GM21390 (cell line): ENCODE data around the gene CHERP.
"Not testable (repeated sequence)": the region's sequence is repeated elsewhere in the genome, so short reads cannot be mapped to it uniquely, and the experiment has no call there.

ENCODE experiments used
- ATAC-seq: cut with Tn5 transposase; IDR thresholded peaks from one replicate; pipeline ENCODE4 v1.9.1; 2021; ENCODE audit not compliant: unreplicated experiment

The CHERP gene

DNA sequence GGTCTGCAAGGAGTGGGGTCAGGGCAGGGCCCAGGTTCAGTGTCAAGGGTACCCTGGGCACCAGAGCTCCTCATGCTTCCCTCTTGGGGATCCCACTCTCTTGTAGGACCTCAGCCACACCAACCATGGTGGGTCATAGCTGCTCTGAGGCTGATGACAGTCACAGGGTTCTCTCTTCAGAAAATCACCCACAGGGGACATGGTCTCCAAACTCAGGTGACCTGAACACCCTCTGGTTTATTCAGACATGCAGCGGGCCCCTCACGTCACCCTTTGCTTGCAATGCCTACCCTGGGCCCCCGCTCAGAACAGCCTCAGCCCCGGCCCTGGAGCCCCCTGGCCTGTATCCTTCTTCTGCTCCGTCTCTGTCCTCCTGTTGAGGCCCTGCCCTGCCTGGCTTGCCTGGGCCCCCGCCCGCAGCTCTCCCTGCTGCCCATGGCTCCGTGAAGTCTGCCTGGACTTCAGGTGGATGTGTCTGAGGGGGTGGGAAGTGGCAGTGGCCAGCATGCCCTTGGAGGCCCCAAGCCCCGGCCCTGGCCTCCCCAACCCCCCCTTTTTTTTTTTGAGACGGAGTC lies 20.4 kb downstream of the CHERP start:
- ATAC-seq, result no peak

DNA sequence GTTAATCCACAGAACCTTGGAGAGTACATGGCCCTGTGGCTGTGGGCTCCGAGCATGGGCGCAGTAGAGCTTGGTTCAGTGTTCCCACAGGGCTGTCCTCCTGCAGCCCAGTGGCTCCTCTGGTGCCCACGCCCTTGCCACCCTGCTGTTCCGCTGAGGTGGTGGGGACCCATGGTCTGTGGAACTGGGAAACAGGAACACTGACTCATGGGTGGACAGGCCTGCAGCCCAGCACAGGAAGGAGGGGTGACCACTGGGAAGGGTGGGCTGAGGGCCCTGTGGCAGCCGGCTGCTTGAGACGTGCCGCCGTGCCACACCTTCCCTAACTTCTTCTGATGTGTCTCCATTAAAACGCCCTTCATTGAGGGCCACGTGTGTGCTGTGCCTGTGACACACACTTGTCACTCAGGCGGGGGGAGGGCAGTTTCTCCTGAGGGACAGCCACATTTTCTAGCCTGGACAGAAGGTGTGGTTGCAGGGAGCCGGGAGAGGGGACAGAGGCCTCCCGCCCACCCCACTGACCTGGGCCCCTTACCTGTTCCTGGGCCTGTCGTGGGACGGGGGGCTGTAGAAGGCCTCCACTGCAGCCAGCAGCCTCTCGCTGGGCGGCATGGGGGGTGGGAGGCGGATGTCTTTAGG lies 21.1 kb downstream of the CHERP start:
- ATAC-seq, result no peak

DNA sequence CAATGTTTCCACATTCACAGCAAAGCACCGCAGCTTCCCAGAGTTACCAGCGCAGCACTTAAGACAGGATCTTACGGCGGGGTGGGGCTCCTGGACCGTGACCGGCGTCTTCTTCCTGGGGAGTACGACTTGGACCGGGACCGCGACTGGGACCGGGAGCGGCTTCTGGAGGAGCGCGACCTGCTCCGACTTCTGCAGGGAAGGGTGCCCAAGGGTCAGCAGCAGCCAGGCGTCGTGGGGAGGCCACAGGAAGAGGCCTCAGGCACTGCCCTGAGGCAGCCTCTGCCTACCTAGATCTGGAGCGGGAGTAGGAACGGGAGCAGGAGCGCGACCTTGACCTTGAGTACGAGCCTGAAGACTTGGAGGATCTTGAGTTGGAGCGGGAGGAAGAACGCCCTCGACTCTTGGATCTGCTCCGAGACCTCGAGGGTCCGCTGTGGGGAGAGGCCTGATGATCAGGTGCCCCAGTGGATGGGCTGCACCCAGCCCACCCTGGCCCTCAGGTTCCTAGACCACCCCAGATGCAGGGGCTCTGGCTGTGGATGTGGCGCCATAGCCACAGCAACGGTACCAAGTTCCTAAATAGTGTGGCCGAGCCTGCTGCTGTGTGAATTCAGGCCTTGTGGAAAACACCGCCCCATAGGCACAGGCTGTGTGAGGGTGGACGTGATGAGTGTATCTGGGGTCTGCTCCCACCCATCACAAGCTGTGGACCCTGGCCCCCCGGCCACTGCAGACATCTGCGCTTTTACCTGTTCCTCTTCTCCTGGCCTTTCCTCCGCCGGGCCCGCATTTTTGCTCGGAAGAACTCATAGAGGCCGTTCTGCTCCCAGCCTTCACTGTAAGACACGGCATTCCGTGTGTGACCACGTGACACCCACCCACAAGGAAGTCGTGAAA lies 21.9 kb downstream of the CHERP start:
- ATAC-seq, result no peak

DNA sequence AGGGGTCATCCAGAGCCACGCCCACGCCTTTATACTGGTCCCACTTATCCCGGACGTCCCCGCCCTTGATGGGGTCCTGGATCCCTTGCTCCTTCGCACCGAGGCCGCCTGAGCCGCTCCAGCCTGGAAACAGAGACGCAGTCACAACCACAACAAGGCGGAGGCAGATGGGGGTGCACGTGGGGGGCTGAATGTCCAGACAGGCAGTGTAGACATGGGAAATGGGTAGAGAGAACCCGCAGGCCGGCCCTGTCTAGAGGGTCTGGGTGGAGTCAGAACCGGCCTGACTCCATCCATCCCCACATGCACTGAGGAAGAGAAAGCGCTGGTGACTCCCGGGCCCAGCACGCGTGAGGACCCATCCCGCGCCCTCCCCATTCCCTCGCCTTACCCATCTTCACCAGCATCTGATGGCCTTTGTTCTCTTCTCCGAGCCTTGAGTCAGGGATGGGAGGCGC lies 23.0 kb downstream of the CHERP start:
- no peak for ATAC-seq

DNA sequence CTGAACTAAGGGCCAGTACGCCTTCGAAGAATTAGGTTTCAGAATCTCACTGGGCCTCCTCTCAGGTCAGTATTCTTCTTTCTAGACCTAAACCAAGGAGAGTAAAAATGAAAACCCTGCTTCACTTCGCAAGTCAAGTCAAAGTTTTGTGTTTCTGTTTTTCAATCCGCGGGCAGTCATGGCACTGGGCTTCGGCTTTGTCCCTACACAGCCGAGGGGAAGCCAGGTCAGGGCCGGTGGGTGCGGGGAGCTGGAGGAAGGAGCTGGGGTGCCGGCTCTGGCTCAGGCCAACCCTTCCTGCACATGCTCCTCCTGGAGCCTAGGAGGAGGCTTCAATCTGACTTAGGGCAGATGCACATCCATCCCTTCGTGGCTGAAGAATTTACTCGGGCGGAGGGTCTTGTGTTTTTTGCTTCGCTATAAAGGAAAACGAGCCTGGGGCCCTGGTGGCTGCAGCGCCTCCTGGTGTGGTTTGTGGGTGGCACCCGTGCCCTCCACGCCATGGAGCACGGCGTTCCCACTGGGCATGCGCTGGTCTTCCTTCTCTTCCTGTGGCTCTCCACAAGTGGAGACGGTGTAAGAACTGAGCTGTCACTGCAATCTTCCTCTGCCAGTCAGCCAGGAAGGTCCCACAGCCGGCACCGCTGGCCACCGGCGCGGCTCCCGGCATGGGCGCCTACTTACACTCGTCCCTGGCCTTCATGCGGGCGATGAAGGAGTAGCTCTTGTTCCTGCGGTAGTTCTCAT lies 23.6 kb downstream of the CHERP start:
- ATAC-seq, result no peak

DNA sequence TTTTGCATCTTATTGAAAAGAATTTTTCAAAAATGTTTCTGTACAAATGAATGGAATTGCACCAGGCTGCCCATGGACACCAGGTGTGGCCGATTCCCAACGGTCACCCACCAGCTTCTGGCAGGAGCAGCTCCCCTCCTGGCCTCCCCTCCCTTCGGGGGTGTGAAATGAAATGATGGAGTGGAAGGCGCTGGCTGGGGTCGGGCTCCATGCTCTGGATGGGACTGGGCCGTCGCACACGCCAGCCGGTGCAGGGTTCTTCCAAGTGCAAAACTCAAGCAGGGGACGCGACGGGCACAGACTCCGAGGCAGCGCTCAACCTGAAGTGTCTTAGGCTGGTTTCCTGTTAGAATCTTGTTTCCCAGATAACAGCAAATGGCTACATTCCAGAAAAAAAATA lies 24.2 kb downstream of the CHERP start:
- no peak for ATAC-seq

DNA sequence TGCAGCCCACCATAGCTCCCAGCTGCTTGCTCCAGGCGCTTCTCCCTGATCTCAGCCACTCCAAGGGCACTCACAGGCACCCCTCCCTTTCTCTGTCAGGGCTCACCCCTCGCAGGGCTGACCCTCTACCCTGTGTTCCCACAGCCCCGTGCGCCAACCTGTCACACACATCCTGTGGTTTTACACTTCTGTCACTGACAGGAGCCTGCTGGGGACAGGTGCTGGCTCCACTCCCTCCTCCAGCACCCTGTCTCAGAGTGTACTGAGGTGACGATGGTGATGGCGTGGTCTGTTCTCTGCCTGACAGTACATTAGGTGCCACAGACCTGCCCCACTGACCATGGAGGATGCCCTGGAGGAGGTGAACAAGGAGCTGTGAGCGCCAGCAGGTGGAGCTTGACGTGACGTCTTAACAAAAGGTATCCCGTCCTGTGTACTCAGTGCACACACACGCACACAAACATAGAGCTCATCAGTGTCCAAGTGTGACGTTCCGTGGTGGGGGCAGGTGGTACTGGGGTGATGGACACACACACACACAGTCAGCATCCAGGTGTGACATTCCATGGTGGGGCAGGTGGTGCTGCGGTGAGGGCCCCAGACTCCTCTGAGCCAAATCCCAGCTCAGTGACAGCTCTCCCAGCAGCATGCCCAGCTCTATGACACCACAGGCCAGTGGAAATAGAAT lies 25.2 kb downstream of the CHERP start:
- no peak for ATAC-seq

DNA sequence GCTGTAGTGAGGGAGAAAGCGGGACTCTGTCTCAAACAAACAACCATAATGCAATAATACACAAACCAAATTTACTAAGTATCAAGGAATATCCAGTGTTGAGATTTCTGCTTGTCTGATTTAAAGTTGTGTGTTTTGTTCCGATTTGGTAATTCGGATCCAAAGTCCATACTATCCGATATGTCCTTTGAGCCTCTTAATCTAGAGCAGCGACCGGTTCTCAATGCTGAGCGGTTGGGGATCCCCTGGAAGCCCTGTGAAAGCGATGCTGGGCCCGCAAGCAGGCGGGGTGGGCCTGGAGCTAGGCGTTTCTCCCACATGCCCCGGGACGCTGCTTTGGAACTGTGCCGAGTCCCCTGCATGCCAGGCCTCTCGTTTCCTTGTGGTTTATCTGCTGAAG lies 25.9 kb downstream of the CHERP start:
- no peak for ATAC-seq

DNA sequence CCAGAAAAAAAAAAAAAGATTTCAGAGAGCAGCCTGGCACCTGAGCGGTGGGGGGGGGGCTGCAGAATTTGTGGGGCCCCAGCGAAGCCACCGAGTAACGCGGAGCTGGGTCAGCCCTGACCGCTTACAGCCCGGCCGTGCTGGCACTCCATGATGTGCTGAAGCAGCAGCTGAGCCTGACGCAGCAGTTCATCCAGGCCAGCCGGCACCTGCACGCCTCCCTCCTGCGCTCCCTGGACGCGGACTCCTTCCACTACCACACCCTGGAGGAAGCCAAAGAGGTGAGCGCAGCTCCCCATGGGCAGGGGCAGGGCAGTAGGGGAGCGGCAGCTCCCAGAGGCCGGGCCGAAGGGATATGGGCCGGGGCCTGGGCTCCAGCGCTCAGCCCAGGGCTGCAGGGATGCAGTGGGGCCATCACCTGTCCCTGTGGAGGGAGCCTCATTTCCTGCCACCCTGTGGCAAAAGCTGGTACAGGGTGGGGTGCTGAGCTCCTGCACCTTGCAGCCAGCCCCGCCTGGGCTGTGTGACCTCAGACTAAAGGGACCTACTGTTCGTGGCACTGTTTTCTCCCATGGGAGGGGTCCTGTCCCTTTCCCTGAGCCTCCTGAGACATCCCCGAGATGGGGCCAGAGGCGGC lies 27.7 kb downstream of the CHERP start:
- ATAC-seq, result no peak

DNA sequence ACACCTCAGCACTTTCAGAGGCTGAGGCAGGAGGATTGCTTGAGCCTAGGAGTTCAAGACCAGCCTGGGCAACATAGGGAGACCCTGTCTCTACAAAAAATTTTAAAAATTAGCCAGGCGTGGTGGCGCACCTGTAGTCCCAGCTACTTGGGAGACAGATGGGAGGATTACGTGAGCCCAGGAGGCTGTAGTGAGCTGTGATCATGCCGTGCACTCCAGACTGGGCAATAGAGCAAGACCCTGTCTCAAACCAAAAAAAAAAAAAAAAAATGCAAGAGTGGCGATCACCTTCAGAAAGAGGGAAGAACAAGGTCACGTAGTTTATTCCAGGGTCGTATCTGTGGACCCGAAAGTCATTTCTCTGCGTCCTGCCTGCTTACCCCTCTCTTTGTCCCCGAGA lies 29.6 kb downstream of the CHERP start:
- not testable (repeated sequence) for ATAC-seq

DNA sequence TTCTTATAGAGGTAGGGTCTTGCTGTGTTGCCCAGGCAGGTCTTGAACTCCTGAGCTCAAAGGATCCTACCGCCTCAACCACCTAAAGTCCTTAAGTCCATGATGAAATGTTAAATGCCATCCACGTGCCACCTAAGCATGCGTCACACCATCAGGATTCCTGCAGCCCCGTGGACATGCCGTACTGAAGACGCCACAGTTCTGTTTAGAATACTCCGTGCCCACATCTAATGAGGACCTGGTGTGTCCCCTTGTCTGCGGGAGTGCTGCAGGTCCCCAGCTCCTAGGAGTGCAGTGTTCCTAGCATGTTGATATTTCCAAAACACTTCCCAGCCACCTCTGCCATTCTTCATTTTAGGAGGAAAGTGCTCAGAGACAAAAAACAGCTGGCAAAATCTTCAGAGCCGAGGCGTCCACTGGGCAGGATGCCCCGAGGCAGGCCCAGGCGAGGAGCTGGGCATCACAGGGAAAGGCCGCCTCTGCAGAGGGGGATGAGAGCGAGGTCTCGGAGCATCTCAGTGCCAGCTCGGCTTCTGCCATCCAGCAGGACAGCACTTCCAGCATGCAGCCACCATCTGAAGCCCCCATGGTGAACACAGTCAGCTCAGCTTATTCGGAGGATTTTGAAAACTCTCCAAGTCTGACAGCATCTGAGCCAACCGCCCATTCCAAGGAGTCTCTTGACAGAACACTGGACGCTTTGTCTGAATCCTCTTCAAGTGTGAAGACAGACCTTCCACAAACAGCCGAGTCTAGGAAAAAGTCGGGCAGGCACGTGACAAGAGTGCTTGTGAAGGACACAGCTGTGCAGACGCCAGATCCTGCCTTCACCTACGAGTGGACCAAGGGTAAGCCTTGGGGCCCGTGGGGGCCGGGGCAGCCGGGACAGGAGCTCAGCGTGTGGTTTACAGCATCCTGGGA lies 32.8 kb downstream of the CHERP start:
- ATAC-seq, result no peak

DNA sequence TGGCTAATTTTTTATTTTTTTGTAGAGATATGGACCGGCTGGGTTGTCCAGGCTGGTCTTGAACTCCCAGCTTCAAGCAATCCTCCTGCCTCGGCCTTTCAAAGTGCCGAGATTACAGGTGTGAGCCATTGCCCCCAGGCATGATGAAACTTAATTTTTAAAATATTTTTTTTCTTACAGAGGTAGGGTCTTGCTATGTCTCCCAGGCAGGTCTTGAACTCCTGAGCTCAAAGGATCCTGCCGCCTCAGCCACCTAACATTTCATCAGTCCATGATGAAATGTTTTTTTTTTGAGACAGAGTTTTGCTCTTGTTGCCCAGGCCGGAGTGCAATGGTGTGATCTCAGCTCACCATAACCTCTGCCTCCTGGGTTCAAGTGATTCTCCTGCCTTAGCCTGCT lies 33.7 kb downstream of the CHERP start:
- ATAC-seq, result no peak

DNA sequence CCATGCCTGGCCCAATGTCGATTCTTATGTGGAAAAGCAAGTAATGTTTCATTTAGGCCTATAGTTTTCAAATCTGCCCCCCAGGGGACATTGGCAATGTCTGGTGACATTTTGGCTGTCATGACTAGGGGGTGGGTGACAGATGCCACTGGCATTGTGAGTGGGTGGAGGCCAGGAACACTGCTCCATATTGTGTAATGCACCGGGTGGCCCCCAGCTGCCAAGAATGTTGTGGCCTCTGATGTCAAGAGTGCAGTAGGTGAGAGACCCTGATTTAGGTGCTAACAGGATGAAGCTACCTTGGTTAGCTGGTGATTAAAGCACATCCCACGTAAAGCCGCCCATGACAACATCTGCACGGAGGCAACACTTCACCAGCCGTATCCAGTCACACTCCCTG lies 35.3 kb downstream of the CHERP start:
- ATAC-seq, result no peak

DNA sequence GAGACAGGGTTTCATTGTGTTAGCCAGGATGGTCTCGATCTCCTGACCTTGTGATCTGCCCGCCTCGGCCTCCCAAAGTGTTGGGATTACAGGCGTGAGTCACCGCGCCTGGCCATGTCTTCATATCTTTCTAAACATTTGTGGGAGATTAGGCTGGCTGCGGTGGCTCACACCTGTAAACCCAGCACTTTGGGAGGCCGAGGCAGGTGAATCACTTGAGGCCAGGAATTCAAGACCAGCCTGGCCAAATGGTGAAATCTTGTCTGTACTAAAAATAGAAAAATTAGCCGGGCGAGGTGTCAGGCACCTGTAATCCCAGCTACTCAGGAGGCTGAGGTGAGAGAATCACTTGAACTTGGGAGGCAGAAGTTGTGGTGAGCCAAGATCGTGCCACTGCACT lies 36.1 kb downstream of the CHERP start:
- ATAC-seq, result not testable (repeated sequence)

DNA sequence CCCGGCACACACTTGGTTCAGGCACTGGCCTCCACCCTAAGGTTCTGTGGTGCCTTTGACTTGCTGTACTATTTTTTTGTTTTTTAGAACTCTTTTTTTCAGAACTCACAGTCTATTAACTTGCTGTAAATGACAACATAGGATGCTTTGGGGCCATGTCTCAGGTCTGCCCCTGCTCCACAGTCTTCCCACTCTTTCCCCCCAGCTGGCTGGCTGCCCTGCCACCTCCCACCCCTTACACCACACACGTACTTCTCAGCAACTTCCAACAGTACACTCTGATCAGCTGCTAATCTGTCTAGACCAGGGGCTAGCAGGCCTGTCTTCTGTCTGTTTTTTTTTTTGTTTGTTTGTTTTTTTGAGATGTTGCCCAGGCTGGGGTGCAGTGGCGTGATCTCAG lies 38.0 kb downstream of the CHERP start:
- no peak for ATAC-seq

DNA sequence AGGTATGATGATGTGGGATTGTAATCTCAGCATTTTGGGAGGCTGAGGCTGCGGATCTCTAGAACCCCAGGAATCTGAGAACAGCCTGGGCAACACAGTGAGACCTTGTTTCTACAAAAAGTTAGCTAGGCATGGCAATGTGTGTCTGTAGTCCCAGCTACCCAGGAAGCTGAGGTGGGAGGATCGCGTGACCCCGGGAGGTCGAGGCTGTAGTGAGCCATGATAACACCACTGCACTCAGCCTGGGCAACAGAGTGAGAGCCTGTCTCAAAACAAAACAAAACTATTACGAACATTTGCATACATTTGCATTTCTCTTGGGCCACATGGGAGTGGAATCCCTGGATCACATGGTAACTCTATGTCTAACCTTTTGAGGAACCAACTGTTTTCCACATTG lies 44.4 kb downstream of the CHERP start:
- no peak for ATAC-seq

DNA sequence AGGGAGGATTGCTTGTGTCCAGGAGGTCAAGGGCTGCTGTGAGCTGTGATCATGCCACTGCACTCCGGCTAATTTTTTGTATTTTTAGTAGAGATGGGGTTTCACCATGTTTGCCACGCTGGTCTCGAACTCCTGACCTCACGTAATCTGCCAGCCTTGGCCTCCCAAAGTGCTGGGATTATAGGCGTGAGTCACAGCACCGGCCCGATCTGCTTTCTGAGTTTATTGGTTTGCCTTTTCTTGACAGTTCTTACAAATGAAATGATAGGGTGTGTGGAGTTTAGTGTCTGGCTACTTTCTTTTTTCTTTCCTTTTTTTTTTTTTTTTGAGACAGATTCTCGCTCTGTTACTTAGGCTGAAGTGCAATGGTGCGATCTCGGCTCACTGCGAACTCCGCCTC lies 45.2 kb downstream of the CHERP start:
- ATAC-seq, result no peak

DNA sequence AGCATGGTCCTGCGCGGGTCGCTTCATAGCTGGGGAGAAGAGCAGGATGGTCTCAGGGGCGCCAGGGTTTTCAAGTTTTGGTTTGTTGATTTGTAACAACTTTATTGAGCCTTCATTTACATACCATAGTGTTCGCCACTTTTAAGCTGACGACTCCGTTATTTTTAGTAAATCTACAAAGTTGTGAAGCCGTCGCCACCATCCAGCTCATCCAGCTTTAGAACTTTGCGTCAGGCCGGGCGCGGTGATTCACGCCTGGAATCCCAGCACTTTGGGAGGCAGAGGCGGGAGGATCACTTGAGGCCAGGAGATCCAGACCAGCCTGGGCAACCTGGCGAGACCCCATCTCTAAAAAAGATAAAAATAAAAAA lies 45.6 kb downstream of the CHERP start:
- no peak for ATAC-seq

DNA sequence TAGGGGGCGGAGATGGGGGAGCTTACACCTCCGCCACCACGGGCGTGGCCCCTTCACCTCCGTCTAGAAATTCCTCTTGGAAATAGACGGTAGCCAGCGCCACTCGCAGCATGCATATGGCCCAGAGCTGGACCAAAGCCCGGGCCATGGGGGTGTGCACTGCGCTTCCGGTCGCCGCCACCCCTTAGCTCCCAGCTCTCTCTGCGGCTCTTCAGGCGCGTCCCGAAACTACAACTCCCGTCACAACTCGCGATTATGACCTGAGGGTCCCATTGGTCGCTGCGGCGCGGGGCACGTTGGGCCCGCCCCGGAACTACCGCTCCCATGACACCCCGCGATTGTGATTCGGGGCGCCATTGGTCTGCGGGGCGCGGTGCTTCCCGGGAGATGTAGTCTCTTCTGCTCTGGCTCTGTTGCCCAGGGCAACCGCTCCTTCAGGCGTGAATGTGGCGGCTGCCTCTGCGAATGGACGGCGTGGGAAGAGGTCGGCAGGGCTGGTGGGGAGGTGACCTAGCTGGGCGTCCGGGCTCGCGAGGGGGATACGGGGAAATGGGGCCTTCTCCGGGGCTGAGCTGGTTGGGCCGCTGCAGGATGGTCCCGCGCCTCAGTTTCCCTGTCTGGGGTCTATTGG lies 46.1 kb downstream of the CHERP start, which contains the start of the genes C19orf44 and CALR3:
Gene C19orf44, plus strand, starts transcription at position 413 of the 631 bp plus-strand sequence. CDS start 4,399 bp downstream, outside the sequence.
Gene CALR3, minus strand, starts transcription at position 186 of the 631 bp plus-strand sequence. Its CDS starts 38 bp downstream, at position 148.
- ATAC-seq, result peak; percentile 94
